GM21360 (cell line): ENCODE data around the gene MAPK14.

Source experiments
- ATAC-seq: cut with Tn5 transposase; IDR thresholded peaks from one replicate; pipeline ENCODE4 v1.9.1; 2021; ENCODE audit warnings: mild to moderate bottlenecking, moderate library complexity; ENCODE audit not compliant: unreplicated experiment

Gene MAPK14

GRCh38 chr6:36132246-36132895, 104.8 kb downstream of the MAPK14 start:
- no peak for ATAC-seq

GRCh38 chr6:36133148-36133547, 105.5 kb downstream of the MAPK14 start:
- ATAC-seq = no peak

GRCh38 chr6:36133912-36134311, 106.3 kb downstream of the MAPK14 start:
- ATAC-seq = no peak

- ATAC-seq = no peak
Measured at GRCh38 chr6:36135053-36135731, 107.6 kb downstream of the MAPK14 start.

- ATAC-seq = no peak
Measured at GRCh38 chr6:36136034-36136433, 108.4 kb downstream of the MAPK14 start.

GRCh38 chr6:36136551-36136950, 108.9 kb downstream of the MAPK14 start:
- no peak for ATAC-seq

GRCh38 chr6:36138667-36139066, 111.1 kb downstream of the MAPK14 start:
- no peak for ATAC-seq

GRCh38 chr6:36139431-36139830, 111.8 kb downstream of the MAPK14 start:
- ATAC-seq = no peak

GRCh38 chr6:36139991-36140710, 112.5 kb downstream of the MAPK14 start:
- ATAC-seq = no peak

- no peak for ATAC-seq
Measured at GRCh38 chr6:36141091-36141490, 113.5 kb downstream of the MAPK14 start.

- ATAC-seq = no peak
Measured at GRCh38 chr6:36141961-36142360, 114.4 kb downstream of the MAPK14 start.

- ATAC-seq = no peak
Measured at GRCh38 chr6:36142971-36143838, 115.6 kb downstream of the MAPK14 start.

GRCh38 chr6:36145495-36145894, 117.9 kb downstream of the MAPK14 start:
- ATAC-seq = no peak

GRCh38 chr6:36147294-36147693, 119.7 kb downstream of the MAPK14 start:
- ATAC-seq = no peak

GRCh38 chr6:36149476-36149875, 121.9 kb downstream of the MAPK14 start:
- ATAC-seq = no peak

GRCh38 chr6:36150283-36150682, 122.7 kb downstream of the MAPK14 start:
- ATAC-seq = no peak

- no peak for ATAC-seq
Measured at GRCh38 chr6:36154286-36154685, 126.7 kb downstream of the MAPK14 start.

GRCh38 chr6:36155662-36156061, 128.1 kb downstream of the MAPK14 start:
- ATAC-seq = no peak

- ATAC-seq = no peak
Measured at GRCh38 chr6:36160147-36160760, 132.6 kb downstream of the MAPK14 start.
